ENCODE data around the gene TMEM198. TPM values are rescaled to one million over a fixed set of nuclear protein-coding genes. Genes with fewer than 3 reads are reported as not detected.

The TMEM198 gene
- total RNA-seq, result 1 to 10 TPM; 3.6 to 4.8 (median 4.3) TPM

GRCh38 chr2:219543596-219544358 is at the start of gene TMEM198, which contains the start of gene CHPF:
Gene TMEM198, plus strand, starts transcription at chr2:219544028. Its CDS starts 700 bp downstream, at chr2:219544728.
Gene CHPF, minus strand, starts transcription at chr2:219543809. Its CDS starts 271 bp downstream, at chr2:219543538.
- Mint-ChIP-seq H3K4me1 (ENCODE audit: low read depth) (peaks cover 25% of the 10 kb centered on the region), H3K9me3 (no peaks in the 10 kb centered on the region), H3K4me3 (peak within 1 kb of the TSS; percentile 89), H3K27me3 (ENCODE audit: low read depth) (peaks cover 4% of the 10 kb centered on the region), H3K36me3 (ENCODE audit: insufficient read depth) (peaks cover 15% of the 10 kb centered on the region)
- peak; percentile 88 for DNase-seq
- peak; percentile 79 for ATAC-seq

- peaks cover 6% of the 10 kb centered on the region for H3K36me3 Mint-ChIP-seq (ENCODE audit: insufficient read depth)
- DNase-seq (no peak), ATAC-seq (no peak)
- H3K4me1 Mint-ChIP-seq (ENCODE audit: low read depth), result peaks cover 28% of the 10 kb centered on the region
- H3K27me3 Mint-ChIP-seq (ENCODE audit: low read depth), result peaks cover 54% of the 10 kb centered on the region
- no peaks in the 10 kb centered on the region for H3K9me3 Mint-ChIP-seq
- no peak overlapping the region for H3K4me3 Mint-ChIP-seq
Observed at GRCh38 chr2:219494952-219495530, 48.8 kb upstream of the TMEM198 start.

- peak; percentile 45 for DNase-seq
- peak in 1 of 2 donors; percentile 16 for ATAC-seq
- H3K36me3 Mint-ChIP-seq (ENCODE audit: insufficient read depth), result peaks cover 6% of the 10 kb centered on the region
- H3K4me3 Mint-ChIP-seq, result no peak overlapping the region
- H3K9me3 Mint-ChIP-seq, result no peaks in the 10 kb centered on the region
- peaks cover 54% of the 10 kb centered on the region for H3K27me3 Mint-ChIP-seq (ENCODE audit: low read depth)
- H3K4me1 Mint-ChIP-seq (ENCODE audit: low read depth), result peaks cover 31% of the 10 kb centered on the region
Observed at GRCh38 chr2:219495531-219496122, 48.2 kb upstream of the TMEM198 start.

GRCh38 chr2:219496247-219496824 is 47.5 kb upstream of the TMEM198 start:
- H3K9me3 Mint-ChIP-seq, result no peaks in the 10 kb centered on the region
- H3K4me1 Mint-ChIP-seq (ENCODE audit: low read depth), result peaks cover 31% of the 10 kb centered on the region
- no peak for ATAC-seq

GRCh38 chr2:219496825-219497494 is 46.9 kb upstream of the TMEM198 start:
- ATAC-seq (no peak), DNase-seq (no peak)
- H3K27me3 Mint-ChIP-seq (ENCODE audit: low read depth), result peaks cover 50% of the 10 kb centered on the region
- peaks cover 31% of the 10 kb centered on the region for H3K4me1 Mint-ChIP-seq (ENCODE audit: low read depth)
- H3K4me3 Mint-ChIP-seq, result peak overlapping the region; percentile 98
- peaks cover 8% of the 10 kb centered on the region for H3K36me3 Mint-ChIP-seq (ENCODE audit: insufficient read depth)
- H3K9me3 Mint-ChIP-seq, result no peaks in the 10 kb centered on the region

More at GRCh38 chr2:219496247-219496824, 47.5 kb upstream of the TMEM198 start:
- H3K4me3 Mint-ChIP-seq, result peak overlapping the region; percentile 98
- DNase-seq, result no peak
- H3K27me3 Mint-ChIP-seq (ENCODE audit: low read depth), result peaks cover 54% of the 10 kb centered on the region
- H3K36me3 Mint-ChIP-seq (ENCODE audit: insufficient read depth), result peaks cover 6% of the 10 kb centered on the region

- H3K4me1 Mint-ChIP-seq (ENCODE audit: low read depth), result peaks cover 31% of the 10 kb centered on the region
- H3K4me3 Mint-ChIP-seq, result peak overlapping the region; percentile 98
- H3K9me3 Mint-ChIP-seq, result no peaks in the 10 kb centered on the region
- peaks cover 49% of the 10 kb centered on the region for H3K27me3 Mint-ChIP-seq (ENCODE audit: low read depth)
- no peak for DNase-seq
- H3K36me3 Mint-ChIP-seq (ENCODE audit: insufficient read depth), result peaks cover 9% of the 10 kb centered on the region
- ATAC-seq, result peak in 1 of 2 donors; percentile 6
Observed at GRCh38 chr2:219497495-219498279, 46.1 kb upstream of the TMEM198 start.

GRCh38 chr2:219498280-219499057 is 45.4 kb upstream of the TMEM198 start, which contains the start of gene GMPPA:
Gene GMPPA, plus strand, starts transcription at chr2:219498891. Its CDS starts 1,085 bp downstream, at chr2:219499976.
- peak within 1 kb of the TSS; percentile 98 for H3K4me3 Mint-ChIP-seq
- peak; percentile 94 to 96 for ATAC-seq
- H3K36me3 Mint-ChIP-seq (ENCODE audit: insufficient read depth), result peaks cover 11% of the 10 kb centered on the region
- no peaks in the 10 kb centered on the region for H3K9me3 Mint-ChIP-seq
- H3K4me1 Mint-ChIP-seq (ENCODE audit: low read depth), result peaks cover 31% of the 10 kb centered on the region
- peak; percentile 88 for DNase-seq
- peaks cover 41% of the 10 kb centered on the region for H3K27me3 Mint-ChIP-seq (ENCODE audit: low read depth)

- DNase-seq, result no peak
- Mint-ChIP-seq H3K27me3 (ENCODE audit: low read depth) (peaks cover 36% of the 10 kb centered on the region), H3K9me3 (no peaks in the 10 kb centered on the region), H3K4me3 (peak overlapping the region; percentile 98), H3K36me3 (ENCODE audit: insufficient read depth) (peaks cover 15% of the 10 kb centered on the region), H3K4me1 (ENCODE audit: low read depth) (peaks cover 31% of the 10 kb centered on the region)
- no peak for ATAC-seq
Observed at GRCh38 chr2:219499058-219499307, 44.8 kb upstream of the TMEM198 start.

- H3K9me3 Mint-ChIP-seq, result no peaks in the 10 kb centered on the region
- peaks cover 31% of the 10 kb centered on the region for H3K4me1 Mint-ChIP-seq (ENCODE audit: low read depth)
- peaks cover 21% of the 10 kb centered on the region for H3K36me3 Mint-ChIP-seq (ENCODE audit: insufficient read depth)
- no peak for DNase-seq
- H3K4me3 Mint-ChIP-seq, result peak overlapping the region; percentile 98
- no peak for ATAC-seq
- H3K27me3 Mint-ChIP-seq (ENCODE audit: low read depth), result peaks cover 30% of the 10 kb centered on the region
Observed at GRCh38 chr2:219499555-219499954, 44.3 kb upstream of the TMEM198 start.

GRCh38 chr2:219500135-219500534 is 43.7 kb upstream of the TMEM198 start:
- H3K9me3 Mint-ChIP-seq, result no peaks in the 10 kb centered on the region
- H3K4me1 Mint-ChIP-seq (ENCODE audit: low read depth), result peaks cover 31% of the 10 kb centered on the region
- peaks cover 24% of the 10 kb centered on the region for H3K27me3 Mint-ChIP-seq (ENCODE audit: low read depth)
- H3K36me3 Mint-ChIP-seq (ENCODE audit: insufficient read depth), result peaks cover 27% of the 10 kb centered on the region
- ATAC-seq (no peak), DNase-seq (no peak)
- peak overlapping the region; percentile 98 for H3K4me3 Mint-ChIP-seq

GRCh38 chr2:219501849-219502248 is 42.0 kb upstream of the TMEM198 start:
- no peak for ATAC-seq
- Mint-ChIP-seq H3K9me3 (no peaks in the 10 kb centered on the region), H3K4me3 (no peak overlapping the region), H3K36me3 (ENCODE audit: insufficient read depth) (peaks cover 40% of the 10 kb centered on the region), H3K4me1 (ENCODE audit: low read depth) (peaks cover 28% of the 10 kb centered on the region), H3K27me3 (ENCODE audit: low read depth) (peaks cover 12% of the 10 kb centered on the region)
- no peak for DNase-seq

GRCh38 chr2:219502618-219503017 is 41.2 kb upstream of the TMEM198 start:
- Mint-ChIP-seq H3K27me3 (ENCODE audit: low read depth) (peaks cover 9% of the 10 kb centered on the region), H3K9me3 (no peaks in the 10 kb centered on the region), H3K4me3 (no peak overlapping the region), H3K4me1 (ENCODE audit: low read depth) (peaks cover 23% of the 10 kb centered on the region), H3K36me3 (ENCODE audit: insufficient read depth) (peaks cover 43% of the 10 kb centered on the region)
- ATAC-seq, result no peak
- no peak for DNase-seq

GRCh38 chr2:219505585-219505984 is 38.2 kb upstream of the TMEM198 start:
- peaks cover 36% of the 10 kb centered on the region for H3K36me3 Mint-ChIP-seq (ENCODE audit: insufficient read depth)
- H3K27me3 Mint-ChIP-seq (ENCODE audit: low read depth), result peaks cover 15% of the 10 kb centered on the region
- peaks cover 11% of the 10 kb centered on the region for H3K4me1 Mint-ChIP-seq (ENCODE audit: low read depth)
- H3K4me3 Mint-ChIP-seq, result no peak overlapping the region
- DNase-seq (no peak), ATAC-seq (no peak)
- H3K9me3 Mint-ChIP-seq, result no peaks in the 10 kb centered on the region
